Natural killer cell (primary cell): Measurements from ENCODE around the gene STARD13. TPM values are rescaled to one million over a fixed set of nuclear protein-coding genes. Genes with fewer than 3 reads are reported as not detected.

Experiments used
- ATAC-seq, 3 donors: fragments of 150-1000 bp in 2 of 3; fragments of 200-7000 bp in 1 of 3; cut with Tn5 transposase; 1 replicate in 1 of 3; 2 replicates in 2 of 3; pipeline ENCODE4 v1.10.0; 2021; ENCODE audit warnings: mild to moderate bottlenecking in 2 of 3, moderate library complexity in 2 of 3
- DNase-seq, 2 donors: peaks; one replicate each; pipeline versions ENCODE4 v3.0.0 to v3.0.0-alpha.2; 2013 to 2021; ENCODE audit warnings: mixed read lengths in 1 of 2
- H3K27ac ChIP-seq: one replicate; pipeline ENCODE4 v1.5.1; 2013; ENCODE audit warnings: mild to moderate bottlenecking, low read length
- H3K27me3 ChIP-seq: one replicate; pipeline ENCODE4 v1.6.1; 2013; ENCODE audit warnings: low read length; ENCODE audit not compliant: control insufficient read depth, insufficient read depth
- H3K36me3 ChIP-seq: one replicate; pipeline ENCODE4 v1.6.1; 2013; ENCODE audit warnings: low read length; ENCODE audit not compliant: control insufficient read depth, insufficient read depth
- H3K4me1 ChIP-seq: one replicate; pipeline ENCODE4 v1.6.1; 2013; ENCODE audit warnings: low read length; ENCODE audit not compliant: control insufficient read depth, insufficient read depth
- H3K4me3 ChIP-seq: one replicate; pipeline ENCODE4 v1.5.1; 2013; ENCODE audit warnings: low read length
- H3K9me3 ChIP-seq: one replicate; pipeline ENCODE4 v1.6.1; 2013; ENCODE audit warnings: low read length; ENCODE audit not compliant: control insufficient read depth, insufficient read depth
- H3K27ac Mint-ChIP-seq, 2 donors: one replicate each; pipeline ENCODE4 v1.8.0; 2022; ENCODE audit warnings: mild to moderate bottlenecking in 2 of 2, mixed read lengths in 2 of 2, moderate library complexity in 1 of 2
- H3K27me3 Mint-ChIP-seq, 2 donors: one replicate each; pipeline ENCODE4 v1.8.0; 2022; ENCODE audit warnings: low read depth in 2 of 2, mixed read lengths in 2 of 2
- H3K36me3 Mint-ChIP-seq: one replicate; pipeline ENCODE4 v1.8.0; 2022; ENCODE audit warnings: mixed read lengths
- H3K4me1 Mint-ChIP-seq, 2 donors: one replicate each; pipeline ENCODE4 v1.8.0; 2022; ENCODE audit warnings: mixed read lengths in 2 of 2
- H3K4me3 Mint-ChIP-seq: one replicate; pipeline ENCODE4 v1.8.0; 2022; ENCODE audit warnings: mild to moderate bottlenecking, moderate library complexity, mixed read lengths
- H3K9me3 Mint-ChIP-seq, 2 donors: one replicate each; pipeline ENCODE4 v1.8.0; 2022; ENCODE audit warnings: mixed read lengths in 2 of 2
- WGBS: methylation state at CpG from one replicate; pipeline ENCODE4 v1.1.7; 2013; ENCODE audit warnings: missing lambda C conversion rate; ENCODE audit not compliant: insufficient coverage; 5-methylcytosine and 5-hydroxymethylcytosine counted together
- intact Hi-C: fragments of 100-400 bp; cut with micrococcal nuclease; formaldehyde crosslinking; loops from one replicate; pipeline ENCODE4 v1.14.2; 2022
- total RNA-seq, 4 donors: library from RNA; stranded (reverse); fragments of 120-200 nt in 1 of 4; gene quantifications; one replicate each; pipeline versions ENCODE4 v1.2.3 to v1.2.4, GENCODE V29; 2013 to 2022
- TF ChIP-seq, protein P1 (sequence below): fragments of 200-600 bp; IDR thresholded peaks from one replicate; pipeline ENCODE4 v1.8.0; 2022; ENCODE audit warnings: antibody characterized with exemption

The STARD13 gene
- total RNA-seq, 3 donors from 2014 or later (not counting 1 experiment from before 2014, with no cell fraction given), result not detected

GRCh38 chr13:33101835-33102234 is 183.7 kb downstream of the STARD13 start:
- 100% methylated on average over 2 of the region's 2 CpGs for WGBS
- ATAC-seq (no peak), DNase-seq (no peak)
- Histone ChIP-seq H3K27ac (no peak overlapping the region), H3K4me3 (no peak overlapping the region), H3K27me3 (no peaks in the 10 kb centered on the region), H3K4me1 (no peaks in the 10 kb centered on the region), H3K9me3 (no peaks in the 10 kb centered on the region), H3K36me3 (no peaks in the 10 kb centered on the region)
- TF ChIP-seq, protein P1, sequence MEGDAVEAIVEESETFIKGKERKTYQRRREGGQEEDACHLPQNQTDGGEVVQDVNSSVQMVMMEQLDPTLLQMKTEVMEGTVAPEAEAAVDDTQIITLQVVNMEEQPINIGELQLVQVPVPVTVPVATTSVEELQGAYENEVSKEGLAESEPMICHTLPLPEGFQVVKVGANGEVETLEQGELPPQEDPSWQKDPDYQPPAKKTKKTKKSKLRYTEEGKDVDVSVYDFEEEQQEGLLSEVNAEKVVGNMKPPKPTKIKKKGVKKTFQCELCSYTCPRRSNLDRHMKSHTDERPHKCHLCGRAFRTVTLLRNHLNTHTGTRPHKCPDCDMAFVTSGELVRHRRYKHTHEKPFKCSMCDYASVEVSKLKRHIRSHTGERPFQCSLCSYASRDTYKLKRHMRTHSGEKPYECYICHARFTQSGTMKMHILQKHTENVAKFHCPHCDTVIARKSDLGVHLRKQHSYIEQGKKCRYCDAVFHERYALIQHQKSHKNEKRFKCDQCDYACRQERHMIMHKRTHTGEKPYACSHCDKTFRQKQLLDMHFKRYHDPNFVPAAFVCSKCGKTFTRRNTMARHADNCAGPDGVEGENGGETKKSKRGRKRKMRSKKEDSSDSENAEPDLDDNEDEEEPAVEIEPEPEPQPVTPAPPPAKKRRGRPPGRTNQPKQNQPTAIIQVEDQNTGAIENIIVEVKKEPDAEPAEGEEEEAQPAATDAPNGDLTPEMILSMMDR, result no peak
- H3K4me1 Mint-ChIP-seq, result no peaks in the 10 kb centered on the region
- intact Hi-C loops, result no loop called here
- no peaks in the 10 kb centered on the region for H3K36me3 Mint-ChIP-seq
- no peak overlapping the region for H3K27ac Mint-ChIP-seq
- H3K27me3 Mint-ChIP-seq, result peaks cover 0 to 3% of the 10 kb centered on the region in 2 donors
- no peak overlapping the region for H3K4me3 Mint-ChIP-seq
- peaks cover 0 to 2% of the 10 kb centered on the region in 2 donors for H3K9me3 Mint-ChIP-seq

DNA sequence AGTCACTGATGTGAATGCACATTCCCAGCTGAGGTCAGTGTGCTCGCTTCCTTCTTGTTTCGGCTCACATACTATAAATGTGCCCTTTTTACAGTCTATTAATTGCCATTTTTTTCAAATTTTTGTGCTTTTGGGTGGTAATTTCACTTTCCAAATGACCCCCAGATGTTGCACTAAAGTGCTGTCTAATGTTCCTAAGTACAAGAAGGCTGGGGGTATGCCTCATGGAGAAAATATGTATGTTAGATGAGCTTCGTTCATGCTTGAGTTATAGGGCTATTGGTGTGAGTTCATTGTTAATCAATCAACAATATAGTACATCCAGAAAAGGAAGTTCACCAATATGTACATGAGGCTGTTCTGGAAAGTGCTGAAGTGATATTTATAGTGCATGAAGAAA is 184.7 kb downstream of the STARD13 start:
- Mint-ChIP-seq H3K36me3 (no peaks in the 10 kb centered on the region), H3K27ac (no peak overlapping the region), H3K4me3 (no peak overlapping the region), H3K27me3 (no peaks in the 10 kb centered on the region), H3K4me1 (no peaks in the 10 kb centered on the region), H3K9me3 (peaks cover 0 to 2% of the 10 kb centered on the region in 2 donors)
- Histone ChIP-seq H3K27me3 (no peaks in the 10 kb centered on the region), H3K27ac (no peak overlapping the region), H3K9me3 (no peaks in the 10 kb centered on the region), H3K36me3 (no peaks in the 10 kb centered on the region), H3K4me1 (no peaks in the 10 kb centered on the region), H3K4me3 (no peak overlapping the region)
- TF ChIP-seq, protein P1, result no peak
- ATAC-seq, result no peak
- 55% methylated on average over 2 of the region's 3 CpGs for WGBS
- intact Hi-C loops, result no loop called here
- no peak for DNase-seq

DNA sequence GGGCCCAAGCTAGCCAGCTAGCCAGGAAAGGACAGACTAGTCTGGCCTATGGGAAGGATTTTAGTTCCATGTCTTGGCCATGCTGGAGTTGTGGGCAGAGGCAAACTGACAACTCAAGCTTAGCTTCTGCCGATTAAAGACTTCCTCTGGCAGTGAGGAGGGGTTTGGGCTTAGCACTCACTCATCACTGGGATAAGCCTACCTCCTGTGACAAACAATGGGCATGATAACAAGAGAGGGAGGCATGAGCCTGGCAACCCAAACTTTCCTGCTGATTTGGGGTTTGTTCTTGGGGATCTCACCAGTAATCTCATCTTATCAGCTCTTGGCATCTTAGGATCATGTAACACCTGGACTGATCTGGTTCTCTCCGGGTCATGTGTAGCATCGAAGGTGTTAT is 185.7 kb downstream of the STARD13 start:
- intact Hi-C loops, result no loop called here
- Histone ChIP-seq H3K27ac (no peak overlapping the region), H3K36me3 (no peaks in the 10 kb centered on the region), H3K4me3 (no peak overlapping the region), H3K27me3 (no peaks in the 10 kb centered on the region), H3K9me3 (no peaks in the 10 kb centered on the region), H3K4me1 (no peaks in the 10 kb centered on the region)
- TF ChIP-seq, protein P1, result no peak
- DNase-seq, result no peak
- ATAC-seq, result no peak
- Mint-ChIP-seq H3K27me3 (no peaks in the 10 kb centered on the region), H3K36me3 (no peaks in the 10 kb centered on the region), H3K4me1 (no peaks in the 10 kb centered on the region), H3K9me3 (peaks cover 0 to 2% of the 10 kb centered on the region in 2 donors), H3K4me3 (no peak overlapping the region), H3K27ac (no peak overlapping the region)
- WGBS, result 63% methylated on average over 3 of the region's 3 CpGs

- intact Hi-C loops, result no loop called here
- Mint-ChIP-seq H3K27ac (no peak overlapping the region), H3K36me3 (no peaks in the 10 kb centered on the region), H3K4me3 (no peak overlapping the region), H3K9me3 (peaks cover 0 to 5% of the 10 kb centered on the region in 2 donors), H3K4me1 (no peaks in the 10 kb centered on the region), H3K27me3 (no peaks in the 10 kb centered on the region)
- no peaks in the 10 kb centered on the region for H3K4me1 ChIP-seq
- WGBS, result 100% methylated on average over 2 of the region's 2 CpGs
- TF ChIP-seq, protein P1, result no peak
- H3K36me3 ChIP-seq, result no peaks in the 10 kb centered on the region
- H3K27me3 ChIP-seq, result no peaks in the 10 kb centered on the region
- H3K27ac ChIP-seq, result no peak overlapping the region
- ATAC-seq, result no peak
- H3K4me3 ChIP-seq, result no peak overlapping the region
- H3K9me3 ChIP-seq, result no peaks in the 10 kb centered on the region
- DNase-seq, result no peak
Measured at GRCh38 chr13:33096886-33097605, 188.5 kb downstream of the STARD13 start.
